NCI-H510A (cell line): ENCODE measurements around the gene TTC32.

Experiments
- DNase-seq: peaks from one replicate; lab custom pipeline; 2025; lab: John Stamatoyannopoulos, UW

Gene TTC32

DNA sequence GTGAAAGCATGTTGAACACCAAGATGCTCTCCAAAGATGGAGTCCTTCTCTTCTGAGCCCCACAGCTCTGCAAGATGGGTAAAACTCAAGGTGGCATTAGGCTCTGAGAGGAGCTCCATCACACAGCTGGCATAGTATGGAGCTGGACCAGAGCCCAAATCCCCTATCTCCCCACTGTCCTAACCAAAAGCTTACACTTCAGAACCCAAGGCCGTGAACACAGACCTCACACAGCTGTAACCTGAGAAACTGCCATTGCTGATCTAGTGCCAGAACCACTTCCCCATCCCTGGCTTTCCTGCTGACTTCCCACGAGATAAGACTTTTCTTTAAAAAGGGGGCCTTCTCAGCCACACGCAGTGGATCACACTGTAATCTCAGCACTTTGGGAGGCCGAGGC lies 25.0 kb downstream of the TTC32 start:
- no peak for DNase-seq

DNA sequence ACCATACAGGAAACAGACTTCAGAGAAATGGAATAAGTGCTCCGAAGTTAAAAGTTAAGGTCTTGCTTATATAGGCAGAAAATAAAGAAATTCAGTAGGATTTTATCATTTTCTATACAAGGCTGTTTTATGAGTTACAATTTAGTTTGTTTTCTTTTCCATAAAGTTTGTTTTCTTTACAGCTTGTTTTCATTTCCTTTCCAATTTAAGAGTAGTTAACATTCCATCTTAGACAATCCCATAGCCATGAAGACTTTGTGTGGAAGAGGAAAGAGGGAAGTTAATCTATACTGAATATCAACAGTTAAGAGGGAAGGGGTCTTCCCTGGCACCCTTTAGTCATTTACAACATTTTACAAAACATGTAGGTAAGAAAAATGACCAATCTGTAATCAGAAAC lies 26.5 kb downstream of the TTC32 start:
- DNase-seq: no peak

DNA sequence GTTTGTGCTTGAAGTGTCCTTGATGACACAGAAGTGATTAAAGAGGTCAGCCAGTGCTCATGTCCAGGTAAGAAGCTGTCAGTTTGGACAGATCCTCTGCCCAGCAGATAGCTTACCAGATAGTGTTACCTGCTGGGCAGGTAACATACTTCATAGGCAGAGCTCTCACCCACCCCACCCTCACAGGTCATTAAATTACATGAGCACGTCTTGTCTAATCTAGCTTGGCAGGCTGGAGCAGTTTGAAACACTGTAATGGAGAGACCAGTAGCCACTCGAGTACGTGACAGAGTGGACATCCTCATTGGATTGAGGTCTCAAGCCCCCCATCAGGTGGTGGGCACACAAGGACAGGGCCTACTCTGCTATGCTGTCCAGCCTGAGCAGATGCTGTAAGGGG lies 27.1 kb downstream of the TTC32 start:
- DNase-seq: no peak

DNA sequence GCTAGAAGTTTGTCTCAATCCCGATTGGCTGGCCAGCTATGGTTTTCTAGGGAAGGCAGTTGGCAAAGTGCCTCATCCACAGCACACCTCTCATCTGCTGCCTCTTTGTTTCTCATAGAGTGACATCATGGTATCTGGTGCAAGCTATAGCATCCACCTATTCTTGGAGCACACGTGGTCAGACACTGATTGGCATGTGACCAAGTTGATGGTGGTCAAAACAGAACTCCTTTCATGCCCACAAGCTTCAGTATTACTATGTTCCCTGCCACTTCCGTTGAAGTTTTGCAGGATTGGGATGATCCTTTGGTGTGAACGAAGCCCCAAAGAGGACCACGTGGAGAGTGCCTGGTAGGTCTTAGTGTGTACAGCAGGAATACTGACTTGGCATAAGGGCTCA lies 28.8 kb downstream of the TTC32 start:
- no peak for DNase-seq

DNA sequence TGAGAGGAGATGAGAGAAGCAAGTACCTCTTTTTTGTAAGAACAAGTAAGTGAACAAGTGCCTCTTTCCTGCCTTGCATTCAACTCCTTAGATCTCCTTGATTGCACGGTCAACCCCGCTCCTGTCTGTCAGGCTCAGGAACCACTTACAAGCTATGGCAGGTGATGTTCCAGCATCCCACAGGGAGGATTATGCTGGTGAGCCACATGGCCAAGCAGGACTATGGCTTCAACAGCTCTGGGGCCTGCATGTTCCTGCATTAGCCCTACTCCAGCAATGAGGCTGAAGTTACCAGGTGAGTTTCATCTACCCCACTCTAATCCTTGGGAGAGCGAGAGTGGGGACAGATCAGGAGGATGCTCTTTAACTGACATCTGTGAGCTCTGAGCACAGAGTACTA lies 29.5 kb downstream of the TTC32 start:
- DNase-seq: no peak

DNA sequence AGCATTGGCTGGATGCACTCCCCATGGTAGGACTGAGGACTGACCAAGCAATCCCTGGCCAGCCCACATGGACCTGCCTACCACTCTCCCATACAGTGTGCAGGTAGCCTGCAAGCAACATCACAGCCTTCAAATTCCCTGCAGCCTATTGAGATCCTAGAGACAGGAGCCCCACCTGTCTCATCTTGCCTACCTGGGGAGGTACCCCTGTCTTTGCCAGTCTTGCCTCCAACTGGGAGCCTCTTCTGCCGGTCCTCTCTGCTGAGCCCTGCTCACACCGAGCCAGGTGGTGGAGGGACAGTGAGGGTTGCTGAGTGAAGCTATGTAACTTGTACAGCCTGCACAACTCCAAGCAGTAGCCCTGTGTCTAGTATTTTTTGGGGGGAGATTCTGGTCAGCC lies 29.9 kb downstream of the TTC32 start:
- no peak for DNase-seq

DNA sequence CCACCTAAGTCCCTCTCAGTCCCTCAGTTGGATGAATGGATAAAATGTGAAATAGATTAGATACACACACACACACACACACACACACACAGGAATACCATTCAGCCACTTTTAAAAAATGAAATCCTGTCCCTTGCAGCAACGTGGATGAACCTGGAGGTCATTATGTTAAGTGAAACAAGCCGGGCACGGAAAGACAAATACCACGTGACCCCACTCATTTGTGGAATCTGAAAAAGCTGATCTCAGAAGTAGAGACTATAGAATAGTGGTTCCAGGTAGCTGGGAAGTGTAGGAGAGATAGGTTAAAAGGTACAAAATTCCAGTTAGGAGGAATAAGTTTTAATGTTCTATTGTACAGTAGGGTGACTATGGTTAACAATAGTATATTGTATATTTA lies 31.0 kb downstream of the TTC32 start:
- DNase-seq: no peak

DNA sequence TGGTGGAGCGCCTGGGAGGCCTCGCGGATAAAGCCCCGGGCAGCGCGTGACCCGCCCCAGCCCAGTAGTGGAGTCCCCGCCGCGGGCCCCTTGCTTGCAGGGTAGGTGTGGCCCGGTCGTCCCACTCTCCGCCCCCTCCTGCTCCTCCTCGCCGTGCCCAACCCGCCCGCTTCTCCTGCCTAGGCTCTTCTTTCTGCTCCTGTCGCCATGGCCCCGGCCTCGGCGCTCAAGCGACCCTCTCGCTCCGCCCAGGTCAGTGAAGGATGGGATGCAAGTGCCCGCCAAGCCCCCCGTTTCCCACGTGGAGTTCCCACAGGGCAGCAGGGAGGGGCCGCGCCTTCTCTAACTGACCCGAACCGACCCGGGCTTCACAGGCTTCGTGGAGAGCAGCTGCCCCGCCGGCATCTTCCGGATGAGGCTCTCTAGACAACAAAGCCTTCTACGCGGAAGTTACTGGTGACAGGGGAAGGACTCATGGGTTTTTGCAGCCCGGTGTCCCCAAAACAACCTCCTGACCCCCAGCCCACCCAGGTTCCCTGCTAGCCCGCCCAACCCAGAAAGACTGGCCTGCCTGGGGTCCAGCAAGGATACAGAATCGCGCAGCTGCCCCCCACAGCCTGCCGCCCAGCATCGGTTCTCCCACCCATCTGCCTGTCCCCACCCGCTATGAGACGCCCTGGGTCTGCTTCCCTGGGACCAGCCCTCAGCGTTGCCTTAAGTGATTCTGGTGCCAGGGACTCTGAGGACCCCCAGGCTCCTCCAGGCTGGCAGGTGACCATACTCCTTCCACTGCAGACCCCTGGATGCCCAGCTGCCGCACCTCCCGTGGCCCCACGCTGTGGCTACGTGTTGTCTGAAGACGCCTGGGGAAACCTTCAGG lies 32.8 kb downstream of the TTC32 start:
- DNase-seq: peak; percentile 74

DNA sequence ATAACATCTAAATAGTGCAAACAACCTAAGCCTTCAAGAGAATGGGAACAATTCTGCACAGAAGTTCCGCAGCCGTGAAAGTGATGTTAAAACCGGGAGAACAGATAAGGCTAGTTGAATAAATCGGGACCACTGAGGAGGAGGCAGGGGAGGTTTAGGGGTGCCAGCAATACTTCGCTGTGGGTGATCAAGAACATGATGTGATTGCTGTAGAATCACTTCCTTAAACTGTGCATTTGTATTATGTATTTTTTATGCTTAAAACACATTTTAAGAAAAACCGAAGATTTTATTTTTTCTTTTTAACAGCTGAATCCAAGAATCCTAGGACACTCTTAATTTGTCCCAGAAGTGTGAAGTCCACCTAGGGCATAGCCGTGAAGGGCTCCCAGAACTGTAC lies 33.6 kb downstream of the TTC32 start:
- DNase-seq: no peak

DNA sequence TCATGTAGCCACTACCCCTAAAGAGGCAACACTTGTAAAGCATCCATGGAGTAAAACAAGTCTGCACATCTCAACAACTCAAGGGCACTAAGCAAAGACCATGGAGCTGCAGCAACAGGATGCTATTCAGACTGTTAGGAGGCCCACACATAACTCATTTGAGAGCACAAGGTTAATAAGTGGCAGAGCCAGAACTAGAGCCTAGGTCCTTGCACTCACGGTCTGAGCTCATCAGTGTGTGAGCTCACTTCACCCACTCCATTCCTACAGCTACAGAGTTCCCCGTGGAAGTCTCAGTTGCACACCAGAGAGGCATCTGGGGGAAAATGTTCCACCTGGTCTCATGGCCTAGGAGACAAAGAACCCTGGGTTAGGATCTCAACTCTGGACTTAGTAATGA lies 35.0 kb downstream of the TTC32 start:
- no peak for DNase-seq

DNA sequence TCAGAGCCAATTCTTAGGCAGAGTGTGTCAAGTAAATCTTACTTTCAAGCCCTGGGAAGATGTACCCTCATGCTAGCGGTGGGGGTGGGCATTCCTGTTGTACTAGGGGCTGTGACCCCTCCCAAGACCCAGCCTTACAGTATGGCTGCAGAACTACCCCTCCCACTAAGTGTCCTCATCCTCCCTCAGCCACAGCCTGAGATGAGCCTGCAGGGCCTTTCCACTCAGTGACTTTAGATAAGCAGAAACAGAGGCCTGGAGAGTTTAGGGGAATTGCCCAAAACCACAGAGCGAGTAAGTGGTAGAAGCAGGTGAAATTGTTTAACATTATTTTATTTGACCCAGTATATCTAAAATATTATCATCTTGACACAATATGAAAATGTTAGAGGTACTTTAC lies 36.6 kb downstream of the TTC32 start:
- DNase-seq: no peak

DNA sequence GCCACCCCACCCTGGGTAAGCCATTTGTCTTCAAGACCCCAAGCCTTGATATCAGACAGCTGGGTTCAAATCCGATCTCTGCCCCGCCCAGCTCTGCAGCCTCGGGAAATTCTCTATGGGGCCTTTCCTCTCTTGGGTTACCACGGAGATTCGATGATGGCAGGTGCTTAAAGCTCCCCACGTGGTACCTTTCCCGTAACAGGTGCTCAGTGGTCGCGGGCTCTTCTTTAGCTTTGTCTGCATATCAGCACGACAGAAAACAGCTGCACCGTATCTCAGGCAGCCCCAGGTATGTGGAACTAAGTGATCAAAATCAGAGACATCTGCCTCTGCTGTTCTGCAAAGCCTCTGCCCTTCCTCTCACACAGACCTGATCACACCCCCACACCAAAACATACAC lies 37.4 kb downstream of the TTC32 start:
- DNase-seq: no peak

DNA sequence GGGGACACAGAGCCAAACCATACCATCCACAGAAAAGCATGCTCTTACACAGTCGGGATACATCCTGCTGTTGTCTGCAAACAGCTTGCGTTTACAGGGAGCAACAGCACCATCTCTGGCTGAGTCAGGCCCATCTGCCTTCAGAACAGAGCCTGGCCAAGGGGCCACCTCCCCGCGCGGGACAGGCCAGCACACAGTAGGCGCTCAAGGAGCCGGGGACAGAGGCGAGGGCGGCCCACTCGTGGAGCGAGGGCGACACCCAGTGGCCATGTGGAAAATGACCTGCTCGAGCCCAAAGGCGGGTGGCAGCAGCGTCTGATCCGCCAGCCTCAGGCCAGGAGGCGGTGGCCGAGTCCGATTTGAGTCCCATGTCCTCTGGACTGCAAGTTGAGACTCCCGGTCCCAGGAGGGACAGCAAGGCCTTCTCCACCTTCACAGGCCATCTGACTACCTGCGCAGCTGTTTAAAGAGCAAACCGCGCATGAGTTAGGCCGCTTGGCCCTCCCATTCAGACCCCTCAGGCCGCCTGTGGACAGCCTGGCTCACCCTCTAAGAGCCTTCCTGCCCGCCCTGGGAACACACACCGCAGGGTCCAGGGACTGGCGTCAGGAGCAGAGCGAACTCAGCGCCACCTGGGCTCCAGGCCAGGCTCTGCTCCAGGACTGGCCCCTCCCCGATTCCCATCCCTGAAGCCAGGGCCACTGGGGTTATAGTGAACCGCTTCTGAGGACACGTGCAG lies 38.3 kb downstream of the TTC32 start:
- no peak for DNase-seq

DNA sequence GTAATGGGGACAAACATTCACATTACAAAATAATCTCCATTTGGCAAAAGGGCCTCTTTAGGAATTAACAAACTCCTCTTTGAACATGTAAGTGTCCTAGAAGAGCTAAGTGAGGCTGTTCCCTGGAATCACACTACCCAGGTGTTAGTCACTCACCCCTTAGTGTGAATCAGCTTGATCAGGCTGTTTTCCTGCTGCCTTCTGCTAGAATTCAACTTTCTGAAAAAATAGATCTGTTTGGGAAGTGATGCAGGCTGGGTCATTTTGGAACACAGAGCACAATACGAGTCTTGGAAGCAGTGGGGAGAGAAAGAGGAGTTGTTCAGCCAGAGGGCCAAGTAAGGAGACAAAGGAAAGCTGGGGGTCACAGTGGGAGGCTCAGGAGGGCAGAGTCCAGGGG lies 40.0 kb downstream of the TTC32 start:
- DNase-seq: no peak

DNA sequence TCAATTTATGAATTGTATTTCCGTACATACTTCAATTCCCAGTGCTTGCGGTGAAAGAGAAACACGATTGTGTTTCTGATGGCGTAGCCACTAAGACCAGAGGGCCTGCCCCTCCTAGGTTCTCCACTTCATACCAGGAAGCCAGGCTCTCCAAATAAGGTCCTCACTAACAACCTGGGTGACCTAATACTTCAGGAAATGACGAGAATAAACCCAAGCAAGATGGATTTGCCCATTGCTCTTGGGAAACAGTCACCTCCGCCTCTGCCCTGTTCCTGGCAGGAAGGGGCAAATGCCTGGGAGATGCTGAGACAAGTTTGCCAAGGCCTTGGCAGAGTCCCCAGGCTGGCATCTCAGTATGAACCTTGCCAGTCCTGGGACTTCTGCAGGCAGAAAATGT lies 41.8 kb downstream of the TTC32 start:
- peak; percentile 54 for DNase-seq

DNA sequence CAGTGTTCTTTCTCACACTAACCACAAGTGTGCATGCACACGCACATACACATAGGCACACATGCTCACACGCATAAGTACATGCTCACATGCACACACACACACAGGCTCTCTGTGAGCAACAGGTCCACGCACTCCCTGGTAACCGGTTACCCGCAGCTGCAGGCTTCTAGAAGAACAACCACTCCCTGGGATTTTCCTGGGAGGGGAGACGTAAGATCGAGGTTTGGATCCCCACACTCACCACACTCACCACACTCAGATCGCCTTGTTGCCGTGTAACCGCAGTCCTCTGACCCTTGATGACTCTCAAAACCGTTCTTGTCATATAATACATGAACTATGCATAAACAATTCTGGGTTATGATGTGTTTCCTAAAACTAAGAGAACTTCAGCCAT lies 42.2 kb downstream of the TTC32 start:
- DNase-seq: no peak

DNA sequence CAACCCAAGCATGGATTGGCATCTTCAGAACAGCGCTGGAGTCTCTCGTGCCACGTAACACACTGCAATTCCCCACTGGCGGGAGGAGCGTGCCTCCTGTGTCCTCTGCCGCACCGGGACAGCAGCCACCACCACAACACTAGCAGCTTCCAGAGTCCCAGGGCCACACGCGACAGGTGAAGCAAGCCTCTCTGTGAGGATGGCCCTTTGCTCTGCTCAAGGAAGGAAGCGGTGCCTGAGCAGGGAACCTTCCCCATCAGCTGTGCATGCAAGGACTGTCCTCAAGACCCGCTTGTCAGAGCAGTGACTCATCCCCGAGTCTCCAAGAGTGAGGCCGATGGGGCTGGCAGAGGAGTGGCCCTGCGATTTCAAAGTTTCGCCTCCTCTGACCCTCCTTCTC lies 44.0 kb downstream of the TTC32 start:
- no peak for DNase-seq

DNA sequence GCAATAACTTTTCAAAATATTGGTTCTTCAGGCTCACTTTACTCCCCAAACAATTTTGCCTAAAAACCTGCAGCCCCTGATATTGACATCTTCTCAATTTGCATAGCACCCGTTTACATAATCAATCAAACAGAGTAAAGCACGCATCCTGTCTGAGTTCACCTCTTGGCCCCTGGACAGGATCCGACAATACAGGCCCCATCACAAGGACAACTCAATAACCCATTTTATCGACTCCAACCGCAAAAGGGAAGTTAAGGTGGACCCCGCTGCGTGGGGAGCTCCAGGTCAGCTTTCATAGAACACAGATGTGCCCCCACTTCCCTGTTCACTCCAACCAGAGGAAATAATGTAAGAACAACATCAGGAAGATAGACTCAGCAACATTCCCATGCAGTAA lies 44.7 kb downstream of the TTC32 start:
- no peak for DNase-seq

DNA sequence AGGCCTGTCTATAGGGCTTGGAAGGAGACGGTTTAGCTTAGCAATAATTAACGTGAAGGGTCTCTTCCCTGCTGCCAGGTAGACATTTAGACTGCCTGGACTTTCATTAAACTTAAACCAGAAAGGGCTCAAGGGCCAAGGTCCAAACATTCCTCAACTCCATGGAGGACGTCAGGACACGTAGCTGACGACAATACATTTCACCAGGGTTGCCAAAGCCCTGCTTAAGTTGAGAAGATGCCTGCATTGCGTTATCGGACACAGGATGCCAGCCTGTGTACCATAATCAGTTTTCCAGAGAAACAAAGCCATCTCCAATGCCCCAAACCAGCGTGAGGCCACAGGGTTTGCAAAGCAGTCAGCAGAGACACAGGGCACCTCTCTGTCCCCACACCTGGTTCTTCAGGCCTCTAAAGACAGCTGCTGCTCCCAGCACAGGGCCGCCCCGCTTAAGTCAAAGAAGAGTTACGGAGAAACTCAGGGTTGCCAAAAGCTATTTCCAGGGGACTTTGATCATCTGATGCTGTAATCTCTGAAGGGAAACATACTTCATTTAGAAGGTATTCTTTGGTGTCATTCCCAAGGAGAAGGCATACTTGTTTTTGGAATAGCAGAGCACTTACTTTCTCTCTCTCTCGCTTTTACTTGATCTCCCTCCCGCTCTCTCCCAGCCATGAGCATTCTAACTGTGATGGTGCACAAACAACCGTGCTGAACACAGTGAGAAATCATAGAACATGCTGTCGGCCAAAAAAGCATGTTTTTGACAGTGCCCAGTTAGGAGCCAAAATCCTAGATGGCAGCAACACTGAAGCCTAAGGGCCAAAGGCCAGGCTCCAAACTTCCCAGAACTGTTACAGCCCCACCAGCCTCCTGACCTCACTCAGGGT lies 46.0 kb downstream of the TTC32 start:
- DNase-seq: no peak

DNA sequence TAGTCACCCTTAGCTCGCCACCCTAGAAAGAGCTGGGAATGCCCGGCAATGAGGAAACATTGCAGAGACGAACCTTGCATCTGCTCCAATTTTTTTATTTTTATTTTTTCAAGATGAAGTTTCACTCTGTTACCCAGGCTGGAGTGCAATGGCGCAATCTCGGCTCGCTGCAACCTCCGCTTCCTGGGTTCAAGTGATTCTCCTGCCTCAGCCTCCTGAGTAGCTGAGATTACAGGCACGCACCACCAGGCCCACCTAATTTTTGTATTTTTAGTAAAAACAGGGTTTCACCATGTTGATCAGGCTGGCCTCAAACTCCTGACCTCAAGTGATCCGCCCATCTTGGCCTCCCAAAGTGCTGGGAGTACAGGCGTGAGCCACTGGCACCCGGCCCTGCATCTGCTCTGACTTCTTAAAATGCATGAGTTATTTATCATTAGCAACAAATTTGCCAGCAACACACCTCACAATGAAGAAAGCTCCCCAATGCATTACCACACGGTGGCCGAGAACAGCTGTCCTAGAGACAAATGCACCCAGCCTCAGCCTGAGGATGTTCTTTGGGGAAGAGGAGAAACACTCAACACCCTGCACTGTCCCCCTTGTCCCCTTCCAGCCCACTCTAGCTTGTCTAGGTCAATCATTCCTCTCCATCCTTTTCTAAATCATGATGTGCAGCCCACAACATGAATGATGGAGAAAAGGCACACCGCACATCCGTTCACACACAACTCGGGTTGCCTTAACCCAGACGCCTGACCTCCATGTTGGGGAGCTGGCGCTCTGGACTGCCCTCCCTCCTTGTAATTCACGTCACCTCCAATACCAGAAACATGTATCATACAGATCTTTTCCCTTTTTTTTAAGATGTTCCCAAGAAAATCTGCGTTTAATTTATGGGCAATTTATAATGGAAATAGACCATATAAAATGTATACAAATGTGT lies 46.9 kb downstream of the TTC32 start:
- no peak for DNase-seq

DNA sequence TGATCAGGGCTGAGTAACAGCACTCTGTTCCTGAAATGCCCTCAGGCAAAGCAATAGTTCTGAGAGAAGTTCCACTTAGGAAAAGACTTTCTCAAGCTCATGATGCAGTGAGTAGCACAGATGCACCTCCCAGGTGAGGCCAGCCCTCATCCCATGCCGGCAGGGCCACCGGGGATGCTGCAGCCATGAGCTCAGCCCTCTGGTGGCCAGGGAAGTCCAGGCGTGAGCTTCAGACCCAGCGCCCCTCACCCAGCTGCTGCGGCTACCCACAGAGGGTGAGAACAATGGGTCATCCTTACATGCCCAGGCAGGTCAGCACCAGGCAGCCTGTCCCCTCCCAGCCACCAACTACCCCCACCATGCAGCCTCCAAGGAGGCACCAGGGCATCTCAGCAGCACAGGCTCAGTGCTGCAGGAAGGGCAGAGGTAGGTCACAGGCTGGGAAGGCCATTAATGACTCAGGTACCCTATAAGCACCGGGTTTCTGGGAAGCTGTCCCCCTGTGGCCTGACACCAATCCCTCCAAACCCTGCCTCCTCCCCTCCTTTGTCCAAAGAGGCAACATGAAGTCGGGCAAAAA lies 50.6 kb downstream of the TTC32 start:
- DNase-seq: no peak
